Activated CD8-positive, alpha-beta memory T cell treated with anti-CD3 and anti-CD28 coated beads, Interleukin-2, amount 50 U/mL, for 24 hours (primary cell): ENCODE data around the gene MYO16.

ENCODE experiments used
- DNase-seq: peaks from one replicate; pipeline ENCODE4 v3.0.0-alpha.2; 2020; ENCODE audit errors: extremely low read depth

The MYO16 gene

GRCh38 chr13:109241160-109241559 lies 611.7 kb downstream of the MYO16 start:
- no peak for DNase-seq

GRCh38 chr13:109243311-109243951 lies 614.0 kb downstream of the MYO16 start:
- no peak for DNase-seq

- no peak for DNase-seq
Measured at GRCh38 chr13:109244566-109244965, 615.2 kb downstream of the MYO16 start.

- DNase-seq = no peak
Measured at GRCh38 chr13:109246001-109246400, 616.6 kb downstream of the MYO16 start.

- no peak for DNase-seq
Measured at GRCh38 chr13:109249780-109250528, 620.5 kb downstream of the MYO16 start.

GRCh38 chr13:109251956-109252355 lies 622.5 kb downstream of the MYO16 start:
- DNase-seq = no peak

- no peak for DNase-seq
Measured at GRCh38 chr13:109253316-109253715, 623.9 kb downstream of the MYO16 start.

- no peak for DNase-seq
Measured at GRCh38 chr13:109254274-109254673, 624.9 kb downstream of the MYO16 start.

- DNase-seq = no peak
Measured at GRCh38 chr13:109255141-109255856, 625.9 kb downstream of the MYO16 start.

- DNase-seq = no peak
Measured at GRCh38 chr13:109256866-109257760, 627.7 kb downstream of the MYO16 start.
